HepG2 (cell line): ENCODE measurements around the gene CTDSPL2. TPM values are rescaled to one million over a fixed set of nuclear protein-coding genes. Genes with fewer than 3 reads are reported as not detected.

Experiments
- EEA1 ChIP-seq: sonication (generic); formaldehyde crosslinking; IDR thresholded peaks from 2 replicates; pipeline ENCODE4 v1.5.1; 2020; ENCODE audit warnings: mild to moderate bottlenecking, missing genetic modification reagents, borderline replicate concordance
- HOXD1 ChIP-seq: sonication (generic); formaldehyde crosslinking; IDR thresholded peaks from 2 replicates; pipeline ENCODE4 v1.5.0; 2020; ENCODE audit warnings: missing genetic modification reagents
- ISX ChIP-seq: sonication (generic); formaldehyde crosslinking; conservative IDR thresholded peaks from 2 replicates; pipeline ENCODE4 v1.5.0; 2020; ENCODE audit warnings: missing genetic modification reagents
- MEF2D ChIP-seq: sonication (generic); formaldehyde crosslinking; IDR thresholded peaks from 2 replicates; pipeline ENCODE4 v1.5.1; 2020; ENCODE audit warnings: mild to moderate bottlenecking, missing genetic modification reagents
- MEIS2 ChIP-seq: sonication (generic); formaldehyde crosslinking; IDR thresholded peaks from 2 replicates; pipeline ENCODE4 v1.9.0; 2021; ENCODE audit warnings: mild to moderate bottlenecking, missing genetic modification reagents
- MLLT10 ChIP-seq: sonication (generic); formaldehyde crosslinking; IDR thresholded peaks from 2 replicates; pipeline ENCODE4 v1.4.0; 2020; ENCODE audit warnings: missing genetic modification reagents
- MXI1 ChIP-seq: IDR thresholded peaks from 3 replicates; pipeline ENCODE4 v1.6.1; 2012; ENCODE audit warnings: low read depth, low read length, inconsistent platforms, borderline replicate concordance
- NCOA5 ChIP-seq: sonication (generic); formaldehyde crosslinking; IDR thresholded peaks from 2 replicates; pipeline ENCODE4 v1.4.0; 2020; ENCODE audit warnings: missing genetic modification reagents
- NFIB ChIP-seq: sonication (generic); formaldehyde crosslinking; IDR thresholded peaks from 2 replicates; pipeline ENCODE4 v1.9.0; 2021; ENCODE audit warnings: missing genetic modification reagents, mild to moderate bottlenecking, borderline replicate concordance
- NR2F1 ChIP-seq, 2 experiments: fragments of 450-650 bp in 1 of 2; formaldehyde crosslinking in 1 of 2; IDR thresholded peaks; 2 replicates each; pipeline versions ENCODE4 v1.5.0 to v1.6.1; 2016 to 2020; ENCODE audit warnings: mild to moderate bottlenecking in 1 of 2, missing compliant biosample characterization in 1 of 2, missing genetic modification reagents in 1 of 2, moderate library complexity in 1 of 2
- RORA ChIP-seq: sonication (generic); formaldehyde crosslinking; IDR thresholded peaks from 2 replicates; pipeline ENCODE4 v1.5.0; 2020; ENCODE audit warnings: mild to moderate bottlenecking, missing genetic modification reagents, moderate library complexity
- STAG1 ChIP-seq: sonication (generic); formaldehyde crosslinking; IDR thresholded peaks from 2 replicates; pipeline ENCODE4 v1.4.0; 2020; ENCODE audit warnings: missing genetic modification reagents
- TAF1 ChIP-seq: sonication (generic); formaldehyde crosslinking; IDR thresholded peaks from 2 replicates; pipeline ENCODE4 v1.4.0; 2020; ENCODE audit warnings: missing genetic modification reagents
- ZBTB42 ChIP-seq: sonication (generic); formaldehyde crosslinking; IDR thresholded peaks from 2 replicates; pipeline ENCODE4 v1.5.0; 2020; ENCODE audit warnings: mild to moderate bottlenecking, missing genetic modification reagents
- ZC3H13 ChIP-seq: sonication (generic); formaldehyde crosslinking; IDR thresholded peaks from 2 replicates; pipeline ENCODE4 v1.8.1; 2023; ENCODE audit warnings: mild to moderate bottlenecking, missing genetic modification reagents, moderate library complexity
- ZFAT ChIP-seq: sonication (generic); formaldehyde crosslinking; conservative IDR thresholded peaks from 2 replicates; pipeline ENCODE4 v1.8.1; 2023; ENCODE audit warnings: missing genetic modification reagents, inconsistent platforms
- ZNF460 ChIP-seq: sonication (generic); formaldehyde crosslinking; IDR thresholded peaks from 2 replicates; pipeline ENCODE4 v1.5.1; 2020; ENCODE audit warnings: missing genetic modification reagents, mild to moderate bottlenecking, borderline replicate concordance
- ZNF776 ChIP-seq: sonication (generic); formaldehyde crosslinking; IDR thresholded peaks from 2 replicates; pipeline ENCODE4 v1.4.0; 2020; ENCODE audit warnings: mild to moderate bottlenecking, missing genetic modification reagents
- ZSCAN22 ChIP-seq: sonication (generic); formaldehyde crosslinking; IDR thresholded peaks from 2 replicates; pipeline ENCODE4 v1.4.0; 2020; ENCODE audit warnings: mild to moderate bottlenecking, missing genetic modification reagents
- polyA plus RNA-seq, 8 experiments: library from polyadenylated mRNA; depleted of rRNA in 3 of 8; stranded (reverse) in 7 of 8; unstranded in 1 of 8; fragments of >200 nt; fragmentation: Illumina TruSeq in 4 of 8; extraction: Trizol in 4 of 8; gene quantifications; 2 replicates each; pipeline versions ENCODE4 v1.2.1 to v1.2.3, GENCODE V29; 2011 to 2016; ENCODE audit warnings: low read depth in 4 of 8, missing spikeins in 1 of 8, mixed read lengths in 1 of 8; ENCODE audit not compliant: insufficient read depth in 1 of 8
- total RNA-seq, 5 experiments: library from RNA; depleted of rRNA; stranded (reverse); fragments of >200 nt; fragmentation: Illumina TruSeq; extraction: Trizol; gene quantifications; 2 replicates each; pipeline ENCODE4 v1.2.3, GENCODE V29; 2016; ENCODE audit warnings: low read depth in 1 of 5
- TF ChIP-seq, protein P1 (sequence below): sonication (generic); formaldehyde crosslinking; IDR thresholded peaks from 2 replicates; pipeline ENCODE4 v1.4.0; 2020; ENCODE audit warnings: mild to moderate bottlenecking, missing genetic modification reagents, borderline replicate concordance
- TF ChIP-seq, protein P2 (sequence below): sonication (generic); formaldehyde crosslinking; IDR thresholded peaks from 2 replicates; pipeline ENCODE4 v1.4.0; 2020; ENCODE audit warnings: missing genetic modification reagents, borderline replicate concordance
- TF ChIP-seq, protein P3 (sequence below): sonication (generic); formaldehyde crosslinking; IDR thresholded peaks from 2 replicates; pipeline ENCODE4 v1.8.1; 2022; ENCODE audit warnings: low read depth, mild to moderate bottlenecking, missing genetic modification reagents
- TF ChIP-seq, protein P4 (sequence below): sonication (generic); formaldehyde crosslinking; IDR thresholded peaks from 2 replicates; pipeline ENCODE4 v1.5.0; 2020; ENCODE audit warnings: missing genetic modification reagents

The CTDSPL2 gene
- total and polyA plus RNA-seq, 2 of the 13 experiments (the other 11 are each of a cell fraction or from before 2014, with no cell fraction given) = 37.4 to 56.2 TPM

DNA sequence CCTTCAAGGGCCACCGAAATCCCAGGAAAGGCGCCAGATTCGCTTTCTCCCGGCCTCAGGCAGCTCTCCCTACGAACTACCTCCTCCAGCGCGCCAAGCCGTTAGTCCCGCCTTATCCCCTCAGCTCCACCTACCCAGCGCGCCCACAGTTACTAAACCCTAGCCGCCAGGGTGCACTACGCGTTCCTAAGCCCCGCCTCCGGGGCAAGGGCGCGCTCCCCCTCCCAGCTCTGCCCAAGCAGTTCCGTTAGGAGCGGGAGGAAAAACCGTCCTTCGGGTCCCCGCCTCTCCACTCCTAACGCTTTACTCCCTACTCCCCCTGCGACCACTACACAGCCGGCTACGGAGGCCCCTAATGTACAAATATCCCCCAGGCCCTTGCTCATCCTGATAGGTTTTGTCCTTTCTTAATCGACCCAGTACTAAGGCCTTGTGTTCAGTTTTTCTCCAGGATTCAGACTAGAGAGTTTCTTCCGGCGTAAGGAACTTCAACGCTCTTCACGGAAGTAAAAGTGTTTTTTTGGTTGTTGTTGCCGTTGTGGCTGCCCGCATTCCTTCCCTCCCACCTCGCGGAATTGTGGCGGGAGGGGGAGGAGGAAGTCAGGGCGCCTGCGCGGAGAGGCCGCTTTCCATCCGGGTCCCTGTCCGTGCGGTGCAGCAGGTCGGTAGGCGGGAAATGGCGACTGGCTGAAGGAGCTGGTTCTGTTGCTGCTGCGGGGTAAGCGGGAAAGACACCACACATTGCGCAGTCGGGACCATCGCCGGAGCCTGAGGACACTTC is at the start of gene CTDSPL2 (continued):
- TF ChIP-seq NR2F1 (CRISPR knock-in tag; IDR thresholded peaks at IDR 0.05) (no peak), ZNF776 (CRISPR knock-in tag) (0 out of 2 replicates have a peak, but pooled peaks have one; percentile 6), ZBTB42 (CRISPR knock-in tag) (no peak), HOXD1 (0 out of 2 replicates have a peak, but pooled peaks have one; percentile 46), ZNF460 (CRISPR knock-in tag) (0 out of 2 replicates have a peak, but pooled peaks have one; percentile 8), ZFAT (0 out of 2 replicates have a peak, but pooled peaks have one; percentile 7), NCOA5 (CRISPR knock-in tag) (no peak), ZC3H13 (CRISPR knock-in tag) (0 out of 2 replicates have a peak, but pooled peaks have one; percentile 63), MEF2D (CRISPR knock-in tag) (peak; percentile 73), RORA (CRISPR knock-in tag) (no peak), NFIB (CRISPR knock-in tag) (no peak), EEA1 (CRISPR knock-in tag) (0 out of 2 replicates have a peak, but pooled peaks have one; percentile 7), TAF1 (peak; percentile 88), ZSCAN22 (no peak), MEIS2 (CRISPR knock-in tag) (peak; percentile 40; the same call in 1 of the 2 replicates), MXI1 (peak; percentile 44; the same call in 1 of the 3 replicates), STAG1 (0 out of 2 replicates have a peak, but pooled peaks have one; percentile 5), ISX (CRISPR knock-in tag) (no peak), MLLT10 (CRISPR knock-in tag) (no peak)
- TF ChIP-seq, protein P1, sequence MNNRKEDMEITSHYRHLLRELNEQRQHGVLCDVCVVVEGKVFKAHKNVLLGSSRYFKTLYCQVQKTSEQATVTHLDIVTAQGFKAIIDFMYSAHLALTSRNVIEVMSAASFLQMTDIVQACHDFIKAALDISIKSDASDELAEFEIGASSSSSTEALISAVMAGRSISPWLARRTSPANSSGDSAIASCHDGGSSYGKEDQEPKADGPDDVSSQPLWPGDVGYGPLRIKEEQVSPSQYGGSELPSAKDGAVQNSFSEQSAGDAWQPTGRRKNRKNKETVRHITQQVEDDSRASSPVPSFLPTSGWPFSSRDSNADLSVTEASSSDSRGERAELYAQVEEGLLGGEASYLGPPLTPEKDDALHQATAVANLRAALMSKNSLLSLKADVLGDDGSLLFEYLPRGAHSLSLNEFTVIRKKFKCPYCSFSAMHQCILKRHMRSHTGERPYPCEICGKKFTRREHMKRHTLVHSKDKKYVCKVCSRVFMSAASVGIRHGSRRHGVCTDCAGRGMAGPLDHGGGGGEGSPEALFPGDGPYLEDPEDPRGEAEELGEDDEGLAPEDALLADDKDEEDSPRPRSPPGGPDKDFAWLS (CRISPR knock-in tag) = no peak
- TF ChIP-seq, protein P2, sequence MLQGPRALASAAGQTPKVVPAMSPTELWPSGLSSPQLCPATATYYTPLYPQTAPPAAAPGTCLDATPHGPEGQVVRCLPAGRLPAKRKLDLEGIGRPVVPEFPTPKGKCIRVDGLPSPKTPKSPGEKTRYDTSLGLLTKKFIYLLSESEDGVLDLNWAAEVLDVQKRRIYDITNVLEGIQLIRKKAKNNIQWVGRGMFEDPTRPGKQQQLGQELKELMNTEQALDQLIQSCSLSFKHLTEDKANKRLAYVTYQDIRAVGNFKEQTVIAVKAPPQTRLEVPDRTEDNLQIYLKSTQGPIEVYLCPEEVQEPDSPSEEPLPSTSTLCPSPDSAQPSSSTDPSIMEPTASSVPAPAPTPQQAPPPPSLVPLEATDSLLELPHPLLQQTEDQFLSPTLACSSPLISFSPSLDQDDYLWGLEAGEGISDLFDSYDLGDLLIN (CRISPR knock-in tag) = no peak; the same call in 1 of the 2 replicates
- TF ChIP-seq, protein P3, sequence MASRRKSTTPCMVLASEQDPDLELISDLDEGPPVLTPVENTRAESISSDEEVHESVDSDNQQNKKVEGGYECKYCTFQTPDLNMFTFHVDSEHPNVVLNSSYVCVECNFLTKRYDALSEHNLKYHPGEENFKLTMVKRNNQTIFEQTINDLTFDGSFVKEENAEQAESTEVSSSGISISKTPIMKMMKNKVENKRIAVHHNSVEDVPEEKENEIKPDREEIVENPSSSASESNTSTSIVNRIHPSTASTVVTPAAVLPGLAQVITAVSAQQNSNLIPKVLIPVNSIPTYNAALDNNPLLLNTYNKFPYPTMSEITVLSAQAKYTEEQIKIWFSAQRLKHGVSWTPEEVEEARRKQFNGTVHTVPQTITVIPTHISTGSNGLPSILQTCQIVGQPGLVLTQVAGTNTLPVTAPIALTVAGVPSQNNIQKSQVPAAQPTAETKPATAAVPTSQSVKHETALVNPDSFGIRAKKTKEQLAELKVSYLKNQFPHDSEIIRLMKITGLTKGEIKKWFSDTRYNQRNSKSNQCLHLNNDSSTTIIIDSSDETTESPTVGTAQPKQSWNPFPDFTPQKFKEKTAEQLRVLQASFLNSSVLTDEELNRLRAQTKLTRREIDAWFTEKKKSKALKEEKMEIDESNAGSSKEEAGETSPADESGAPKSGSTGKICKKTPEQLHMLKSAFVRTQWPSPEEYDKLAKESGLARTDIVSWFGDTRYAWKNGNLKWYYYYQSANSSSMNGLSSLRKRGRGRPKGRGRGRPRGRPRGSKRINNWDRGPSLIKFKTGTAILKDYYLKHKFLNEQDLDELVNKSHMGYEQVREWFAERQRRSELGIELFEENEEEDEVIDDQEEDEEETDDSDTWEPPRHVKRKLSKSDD = peak; percentile 34; the same call in 1 of the 2 replicates
- TF ChIP-seq, protein P4, sequence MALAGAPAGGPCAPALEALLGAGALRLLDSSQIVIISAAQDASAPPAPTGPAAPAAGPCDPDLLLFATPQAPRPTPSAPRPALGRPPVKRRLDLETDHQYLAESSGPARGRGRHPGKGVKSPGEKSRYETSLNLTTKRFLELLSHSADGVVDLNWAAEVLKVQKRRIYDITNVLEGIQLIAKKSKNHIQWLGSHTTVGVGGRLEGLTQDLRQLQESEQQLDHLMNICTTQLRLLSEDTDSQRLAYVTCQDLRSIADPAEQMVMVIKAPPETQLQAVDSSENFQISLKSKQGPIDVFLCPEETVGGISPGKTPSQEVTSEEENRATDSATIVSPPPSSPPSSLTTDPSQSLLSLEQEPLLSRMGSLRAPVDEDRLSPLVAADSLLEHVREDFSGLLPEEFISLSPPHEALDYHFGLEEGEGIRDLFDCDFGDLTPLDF (CRISPR knock-in tag) = peak; percentile 95
